Amniotic stem cell (primary cell): ENCODE results near the gene GAK.

ENCODE experiments used
- DNase-seq: peaks from one replicate; lab custom pipeline; 2025; lab: John Stamatoyannopoulos, UW

Gene GAK

DNA sequence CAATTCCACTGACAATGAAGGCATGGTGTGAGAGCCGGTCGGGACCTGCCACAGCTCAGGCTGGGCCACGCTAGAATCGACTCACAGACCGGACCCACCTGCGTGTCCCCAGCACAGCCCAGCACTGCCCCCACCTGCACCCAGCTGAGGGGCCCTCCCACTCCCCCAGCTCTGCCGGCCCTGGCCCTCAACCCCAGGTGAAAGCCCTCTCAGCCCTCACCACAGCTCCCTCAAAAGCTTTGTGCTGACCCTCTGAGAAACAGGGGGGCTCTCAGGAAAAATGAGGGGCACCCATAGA lies 25.1 kb downstream of the GAK start:
- no peak for DNase-seq

DNA sequence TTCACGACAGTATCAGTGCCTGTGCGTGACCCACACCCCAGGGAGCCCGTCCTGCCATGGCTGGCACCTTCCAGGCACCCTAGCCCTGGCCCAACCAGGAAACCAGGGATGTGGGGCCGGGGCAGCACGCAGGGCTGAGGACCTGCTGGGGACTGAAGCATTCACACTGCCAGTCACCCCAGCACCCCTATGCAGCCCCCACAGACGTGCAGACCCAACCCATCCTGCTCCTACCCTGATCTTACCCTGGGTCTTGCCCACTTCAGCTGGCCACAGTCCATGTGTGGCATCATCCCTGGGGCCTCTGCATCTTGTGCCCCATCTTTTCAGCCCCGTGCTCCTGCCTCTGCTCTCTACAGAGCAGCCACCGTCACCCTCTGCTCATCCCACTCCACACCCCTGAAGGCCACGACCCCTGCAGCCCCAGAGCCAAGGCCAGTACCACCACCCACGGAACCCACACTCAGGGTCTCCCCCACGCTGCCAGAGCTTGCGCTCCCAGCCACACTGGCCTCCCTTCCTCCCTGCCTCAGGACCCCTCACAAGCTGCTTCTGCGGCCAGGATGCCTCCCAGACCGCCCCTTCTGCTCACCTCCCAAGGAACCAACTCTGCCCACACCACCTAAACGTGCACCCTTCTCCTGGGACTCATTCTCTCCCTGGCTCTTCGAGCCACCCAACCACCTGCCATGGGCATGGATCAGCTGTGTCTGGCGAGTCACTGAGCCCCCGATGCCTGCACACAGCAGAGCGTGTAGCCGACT lies 25.6 kb downstream of the GAK start:
- DNase-seq, result no peak

DNA sequence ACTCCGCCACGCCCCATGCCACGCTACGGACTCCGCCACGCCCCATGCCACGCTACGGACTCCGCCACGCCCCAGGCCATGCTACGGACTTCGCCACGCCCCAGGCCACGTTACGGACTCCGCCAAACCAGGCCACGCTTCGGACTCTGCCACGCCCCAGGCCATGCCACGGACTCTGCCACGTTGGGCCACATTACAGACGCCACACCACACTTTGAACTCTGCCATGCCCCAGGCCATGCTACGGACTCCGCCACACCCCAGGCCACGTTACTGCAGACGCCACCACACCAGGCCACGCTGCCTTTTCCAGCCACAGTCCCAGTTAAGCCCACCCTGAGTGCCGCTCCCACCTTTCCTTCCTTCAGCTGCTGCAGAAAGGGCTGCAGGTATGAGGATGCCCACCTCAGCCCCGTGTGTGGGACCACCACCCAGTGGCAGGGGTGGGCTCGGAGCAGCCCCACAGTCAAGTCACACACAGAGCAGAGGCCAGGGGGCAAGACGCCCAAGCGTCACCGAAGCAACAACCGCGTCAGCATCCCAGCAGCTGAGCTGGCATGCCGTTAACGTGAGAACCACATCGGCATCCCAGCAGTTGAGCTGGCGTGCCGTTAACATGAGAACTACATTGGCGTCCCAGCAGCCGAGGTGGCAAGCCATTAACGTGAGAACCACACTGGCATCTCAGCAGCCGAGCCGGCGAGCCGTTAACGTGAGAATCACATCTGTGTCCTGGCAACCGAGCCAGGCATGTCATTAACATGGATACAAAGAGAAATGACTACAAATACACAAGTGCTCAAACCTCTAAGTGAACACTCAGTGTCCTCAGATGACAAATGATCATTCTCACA lies 26.4 kb downstream of the GAK start:
- no peak for DNase-seq

DNA sequence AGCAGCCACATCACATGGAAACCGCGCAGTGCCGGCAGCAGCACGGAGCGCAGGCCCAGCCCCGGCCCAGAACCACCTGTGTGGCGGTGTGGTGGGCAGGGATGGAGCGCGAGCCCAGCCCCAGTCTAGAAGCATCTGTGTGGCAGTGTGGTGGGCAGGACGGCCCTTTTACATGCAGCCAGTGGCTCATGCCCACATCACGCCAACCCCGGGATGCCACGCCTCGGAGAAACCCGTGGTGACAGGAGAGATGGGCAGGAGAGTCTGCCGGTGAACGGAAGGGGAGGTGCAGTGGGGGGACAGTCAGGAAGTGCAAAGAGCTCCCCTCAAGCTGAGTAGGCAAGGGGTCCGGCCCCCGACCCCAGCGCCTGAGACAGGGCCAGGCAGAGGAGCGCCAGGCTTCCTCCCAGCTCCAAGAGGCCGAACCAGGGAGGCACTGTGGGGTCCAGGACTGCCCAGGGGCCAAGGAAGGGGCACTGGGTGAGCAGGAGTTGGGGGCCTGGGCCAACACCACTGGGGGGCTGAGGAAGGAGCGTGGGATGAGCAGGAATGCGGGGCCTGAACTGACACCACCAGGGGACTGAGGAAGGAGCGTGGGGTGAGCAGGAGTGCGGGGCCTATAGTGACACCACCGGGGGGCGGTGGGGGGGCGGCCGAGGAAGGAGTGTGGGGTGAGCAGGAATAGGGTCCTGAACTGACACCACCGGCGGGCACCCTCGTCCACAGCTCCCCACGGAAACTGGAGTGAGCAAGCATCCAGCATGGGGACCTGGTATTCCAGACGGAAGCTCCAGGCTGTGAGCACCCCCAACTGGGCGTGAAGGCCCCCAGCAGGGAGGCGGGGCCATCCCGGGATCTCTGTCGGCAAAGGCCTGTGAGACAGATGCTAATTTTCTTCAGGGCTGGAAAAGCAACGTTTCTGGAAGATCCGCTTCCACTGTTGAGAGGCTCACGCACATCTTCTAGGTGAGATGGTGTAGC lies 28.8 kb downstream of the GAK start:
- no peak for DNase-seq

DNA sequence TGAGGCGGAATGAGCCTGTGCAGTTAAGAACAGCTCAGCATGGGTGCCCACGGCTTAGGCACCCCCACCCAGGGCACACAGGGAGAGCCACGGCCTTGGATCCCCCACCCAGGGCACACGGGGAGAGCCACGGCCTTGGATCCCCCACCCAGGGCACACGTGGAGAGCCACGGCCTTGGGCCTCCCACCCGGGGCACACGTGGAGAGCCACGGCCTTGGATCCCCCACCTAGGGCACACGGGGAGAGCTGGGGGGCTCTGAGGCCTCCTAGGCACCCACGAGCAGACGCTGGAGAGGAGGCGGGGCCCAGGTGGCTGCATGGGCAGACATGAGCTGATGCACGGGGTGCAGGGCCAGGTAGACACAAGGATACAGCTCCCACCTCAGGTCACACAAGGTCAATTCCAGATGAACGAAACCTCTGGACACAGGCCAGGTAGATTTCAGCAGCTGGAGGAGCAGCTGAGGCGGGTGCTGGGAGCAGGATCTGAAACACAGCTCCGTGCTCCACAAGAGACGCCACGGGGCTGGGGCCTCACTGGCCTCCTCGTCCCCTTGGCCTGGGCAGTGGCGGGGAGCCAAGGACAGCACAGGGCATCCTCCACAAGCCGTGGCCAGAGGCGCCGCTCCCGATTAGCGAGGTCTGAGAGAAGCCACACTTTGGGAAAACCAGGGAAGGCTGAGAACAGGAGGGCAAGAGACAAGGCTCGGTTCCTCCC lies 30.8 kb downstream of the GAK start:
- no peak for DNase-seq

DNA sequence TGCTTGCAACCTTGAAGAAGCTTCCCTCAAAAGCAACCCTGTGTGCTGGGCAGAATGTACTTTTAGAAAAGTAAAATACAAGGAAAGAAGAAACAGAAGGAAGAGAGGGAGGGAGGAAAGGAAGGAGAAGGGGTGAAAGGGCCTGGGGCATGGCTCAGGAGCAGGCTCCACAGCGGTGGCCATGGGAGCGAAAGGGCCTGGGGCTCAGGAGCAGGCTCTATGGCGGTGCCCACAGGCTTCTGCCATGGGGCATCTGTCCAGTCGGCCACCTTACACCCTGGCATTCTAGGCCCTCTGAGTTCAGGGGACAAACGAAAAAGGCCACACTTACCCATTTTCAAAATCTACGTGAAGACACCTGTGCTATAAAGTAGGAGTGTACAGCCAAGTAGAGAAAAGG lies 31.4 kb downstream of the GAK start:
- DNase-seq, result no peak

DNA sequence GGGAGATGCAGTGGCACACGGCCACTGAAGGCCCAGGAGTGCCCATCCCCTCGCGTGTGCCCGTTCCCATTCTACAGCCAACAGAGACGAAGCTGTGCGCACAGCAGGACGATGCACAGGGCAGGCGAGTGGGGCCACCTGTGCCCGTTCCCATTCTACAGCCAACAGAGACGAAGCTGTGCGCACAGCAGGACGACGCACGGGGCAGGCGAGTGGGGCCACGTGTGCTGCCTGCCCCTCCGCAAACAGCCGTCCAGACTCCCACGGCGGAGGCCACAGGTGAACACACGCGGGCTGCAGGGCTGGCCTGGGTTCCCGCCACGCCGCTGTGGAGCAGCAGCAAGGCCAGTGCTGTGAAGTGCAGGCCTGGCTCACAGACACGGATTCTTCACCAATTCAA lies 32.0 kb downstream of the GAK start:
- DNase-seq, result no peak

DNA sequence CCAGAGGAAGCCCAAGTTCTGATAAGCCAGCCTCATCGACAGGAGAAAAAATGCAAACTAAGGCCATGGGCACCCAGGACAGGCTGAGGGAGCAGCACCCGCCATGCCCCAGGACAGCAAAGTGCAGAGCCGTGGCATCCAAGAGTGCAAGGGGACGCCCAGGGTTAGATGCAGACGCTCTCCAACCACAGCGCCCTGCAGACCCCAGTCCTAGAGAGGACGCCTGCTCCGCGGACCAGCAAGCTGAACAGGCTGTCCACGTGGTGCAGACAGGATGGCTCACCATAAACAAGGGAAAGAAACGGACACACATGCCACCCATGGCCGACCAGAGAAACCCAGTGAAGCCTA lies 32.6 kb downstream of the GAK start:
- DNase-seq, result no peak

DNA sequence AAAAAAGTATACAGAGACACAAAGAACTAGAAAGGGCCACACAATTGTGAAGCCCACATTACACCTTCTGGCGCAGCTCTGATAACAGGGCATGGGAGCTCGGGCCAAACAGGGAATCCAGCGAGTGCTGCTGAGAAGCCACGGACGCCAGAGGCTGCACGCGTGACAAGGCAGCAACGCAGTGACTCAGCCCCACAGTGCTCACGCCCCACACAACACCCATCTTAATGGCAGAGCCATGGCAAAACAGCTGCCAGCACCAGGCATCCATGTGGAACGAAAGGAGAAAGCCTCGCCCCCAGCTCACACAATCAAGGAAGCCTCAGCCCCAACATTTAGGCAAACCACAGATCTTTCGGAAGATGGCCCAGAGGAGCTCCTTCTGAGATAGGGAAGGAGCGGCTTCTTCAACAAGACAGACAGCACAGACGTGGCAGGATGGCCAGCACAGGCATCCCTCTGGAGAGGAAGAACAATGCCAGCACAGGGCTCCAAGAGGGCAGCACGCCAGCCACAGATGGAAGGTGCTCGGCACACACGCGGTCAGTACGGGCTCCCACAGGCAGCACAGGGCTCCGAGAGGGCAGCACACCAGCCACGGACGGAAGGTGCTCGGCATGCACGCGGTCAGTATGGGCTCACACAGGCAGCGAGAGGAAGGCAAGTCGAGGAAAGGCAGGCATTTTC lies 33.1 kb downstream of the GAK start:
- no peak for DNase-seq

DNA sequence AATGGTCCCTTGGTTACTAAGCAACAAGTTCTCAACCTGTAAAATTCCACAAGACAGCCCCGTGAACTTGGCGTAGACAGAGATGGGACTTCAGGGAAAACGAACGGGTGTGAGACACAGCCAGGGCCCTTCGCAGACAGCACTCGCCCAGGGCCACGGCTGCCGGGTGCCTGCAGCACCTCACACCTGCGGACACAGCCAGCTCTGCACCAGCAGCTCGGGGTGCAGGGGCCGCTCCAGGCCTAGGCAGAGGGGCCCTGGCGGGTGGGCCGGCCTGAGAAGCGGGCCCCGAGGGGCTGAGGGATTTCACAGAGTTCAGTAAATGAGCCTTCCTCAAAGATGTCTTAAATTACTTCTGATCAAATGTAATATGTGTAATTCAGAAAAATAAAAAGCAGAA lies 34.0 kb downstream of the GAK start:
- DNase-seq, result no peak

DNA sequence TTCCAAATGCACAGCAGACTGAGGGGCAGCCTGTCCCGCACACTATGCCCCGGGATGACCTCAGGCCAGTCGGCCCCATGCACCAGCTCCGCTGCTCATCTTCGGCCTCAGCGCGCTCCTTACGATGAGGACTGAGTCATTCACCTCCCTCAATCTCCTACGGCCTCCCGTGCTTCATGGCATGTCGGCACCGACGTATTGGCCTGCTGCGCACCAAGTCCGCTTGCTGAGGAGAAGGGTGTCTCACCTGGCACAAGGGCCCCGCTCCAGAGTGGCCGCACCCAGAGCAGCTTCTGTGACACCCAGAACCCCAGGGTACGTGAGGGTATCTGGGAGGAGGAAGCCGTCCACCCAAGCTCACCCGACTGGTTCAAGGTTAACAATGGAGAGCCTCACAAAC lies 35.5 kb downstream of the GAK start:
- no peak for DNase-seq

DNA sequence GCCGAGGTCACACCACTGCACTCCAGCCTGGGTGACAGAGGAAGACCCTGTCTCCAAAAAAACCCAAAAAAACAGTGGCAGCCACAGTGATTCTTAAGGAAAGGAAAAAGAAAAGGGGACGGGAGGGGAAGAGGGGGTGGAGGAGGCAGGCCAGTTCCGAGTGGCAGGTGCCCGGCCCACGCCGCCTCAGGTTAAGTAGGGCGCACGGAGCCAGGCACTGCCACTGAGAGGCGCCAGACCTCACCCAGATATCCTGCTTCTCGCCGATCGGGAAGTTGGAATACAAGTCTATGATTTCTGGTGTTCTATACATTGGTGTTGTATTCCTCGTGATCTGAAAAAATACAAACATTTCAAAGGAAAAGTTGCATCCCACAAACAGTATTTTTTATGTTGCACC lies 35.9 kb downstream of the GAK start:
- no peak for DNase-seq

DNA sequence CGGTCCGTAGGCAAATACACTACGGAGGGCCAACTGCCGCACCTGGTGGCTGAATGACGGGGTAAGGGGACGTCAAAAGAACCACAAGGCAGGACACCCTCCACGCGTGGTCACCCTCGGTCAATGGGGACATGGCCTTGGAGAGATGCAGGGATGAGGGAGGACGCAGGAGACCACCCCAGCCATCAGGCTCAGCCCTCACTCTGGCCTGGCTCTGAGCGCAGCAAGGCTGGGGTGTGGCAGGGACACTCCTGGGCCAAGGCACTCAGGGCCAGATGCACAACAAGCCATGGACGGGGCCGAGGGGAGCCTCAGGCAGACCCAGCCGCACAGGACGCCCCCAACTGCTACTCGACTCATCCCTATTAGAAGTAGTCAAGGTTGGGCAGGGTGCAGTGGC lies 36.5 kb downstream of the GAK start:
- no peak for DNase-seq

DNA sequence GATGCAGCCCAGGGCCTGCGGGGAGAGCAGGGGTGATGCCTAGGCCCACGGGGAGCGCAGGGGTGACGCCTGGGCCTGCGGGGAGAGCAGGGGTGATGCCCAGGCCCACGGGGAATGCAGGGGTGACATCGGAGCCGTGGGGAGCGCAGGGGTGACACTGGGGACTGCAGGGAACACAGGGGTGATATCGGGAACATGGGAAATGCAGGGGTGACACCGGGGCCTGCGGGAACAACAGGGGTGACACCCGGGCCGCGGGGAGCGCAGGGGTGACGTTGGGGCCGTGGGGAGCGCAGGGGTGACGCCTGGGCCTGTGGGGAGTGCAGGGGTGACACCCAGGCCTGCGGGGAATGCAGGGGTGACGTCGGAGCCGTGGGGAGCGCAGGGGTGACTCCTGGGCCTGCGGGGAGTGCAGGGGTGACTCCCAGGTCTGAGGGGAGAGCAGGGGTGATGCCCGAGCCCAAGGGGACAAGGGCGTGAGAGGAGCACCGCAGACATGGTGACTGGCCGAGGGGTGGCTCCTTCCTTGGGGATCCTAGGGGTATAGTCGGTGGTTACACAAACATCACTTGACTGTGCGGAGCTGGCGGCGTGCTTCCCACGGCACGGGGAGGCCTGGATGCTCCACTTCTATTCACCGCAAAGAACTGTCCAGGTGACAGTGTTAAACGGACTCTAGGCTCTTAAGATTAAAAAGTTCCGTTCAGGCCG lies 38.0 kb downstream of the GAK start:
- DNase-seq, result no peak

DNA sequence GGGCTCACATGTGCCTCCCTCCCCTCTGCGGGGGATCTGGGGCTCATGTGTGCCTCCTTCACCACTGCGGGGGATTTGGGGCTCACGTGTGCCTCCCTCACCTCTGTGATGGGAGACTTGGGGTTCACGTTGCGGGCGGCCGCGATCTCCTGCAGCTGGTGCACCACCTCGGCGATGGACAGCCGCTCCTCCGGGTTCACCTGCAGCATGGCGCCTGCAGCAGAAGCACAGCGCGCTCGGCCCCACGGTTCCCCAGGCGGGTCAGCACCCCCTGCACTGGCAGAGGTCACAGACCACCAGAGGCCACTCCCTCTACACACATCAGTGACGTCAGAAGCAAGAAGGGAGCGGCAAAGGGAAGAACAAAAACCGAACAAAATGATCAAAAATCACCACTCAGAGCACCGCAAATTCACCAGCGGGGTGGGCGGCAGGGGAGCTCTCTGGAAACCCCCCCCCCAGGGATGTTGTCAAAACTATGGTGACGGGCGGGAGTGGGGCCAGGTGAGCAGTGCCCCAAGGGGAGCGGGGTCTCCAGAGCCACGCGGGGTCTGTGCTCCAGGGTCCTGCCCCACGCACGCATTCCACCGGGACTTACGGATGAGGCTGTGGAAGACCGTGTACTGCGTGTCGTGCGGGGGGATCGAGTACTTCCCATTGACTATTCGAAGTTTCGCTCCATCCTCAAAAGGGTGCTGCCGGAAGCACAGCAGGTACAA lies 38.7 kb downstream of the GAK start:
- no peak for DNase-seq

DNA sequence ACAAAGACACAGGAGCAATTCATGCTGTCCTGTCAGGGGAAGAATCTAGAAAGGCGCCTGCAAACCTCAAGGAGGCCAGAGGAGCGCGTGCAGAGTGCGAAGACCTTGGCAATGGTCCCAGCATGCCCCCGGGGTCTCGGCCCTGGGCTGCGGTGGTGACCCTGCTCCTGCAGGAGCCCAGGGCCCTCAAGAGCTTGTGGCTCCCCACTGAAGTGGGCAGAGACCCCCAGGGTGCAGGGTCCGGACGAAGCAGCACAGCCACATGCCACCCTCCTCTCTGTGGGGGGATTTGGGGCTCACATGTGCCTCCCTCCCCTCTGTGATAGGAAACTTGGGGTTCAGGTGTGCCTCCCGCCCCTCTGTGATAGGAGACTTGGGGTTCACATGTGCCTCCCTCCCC lies 39.3 kb downstream of the GAK start:
- no peak for DNase-seq

DNA sequence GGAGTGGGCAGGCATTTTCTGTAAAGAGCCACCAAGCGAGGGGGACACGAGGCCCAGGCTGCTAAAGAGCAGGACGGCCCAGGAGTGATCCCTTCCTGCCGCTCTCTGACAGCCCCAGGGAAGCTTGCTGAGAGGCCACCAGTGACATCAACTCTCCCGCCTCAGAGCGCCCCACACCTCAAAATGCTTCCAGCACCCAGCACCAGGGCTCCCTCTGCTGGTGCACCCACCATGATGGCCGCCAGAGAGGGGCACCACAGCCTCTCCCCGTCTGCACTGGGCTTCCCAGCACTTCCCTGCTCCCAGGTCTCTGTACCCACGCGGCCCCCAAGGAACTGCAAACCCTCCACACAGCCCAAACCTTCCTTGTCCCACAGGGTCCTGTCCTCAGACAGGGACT lies 40.4 kb downstream of the GAK start:
- no peak for DNase-seq

DNA sequence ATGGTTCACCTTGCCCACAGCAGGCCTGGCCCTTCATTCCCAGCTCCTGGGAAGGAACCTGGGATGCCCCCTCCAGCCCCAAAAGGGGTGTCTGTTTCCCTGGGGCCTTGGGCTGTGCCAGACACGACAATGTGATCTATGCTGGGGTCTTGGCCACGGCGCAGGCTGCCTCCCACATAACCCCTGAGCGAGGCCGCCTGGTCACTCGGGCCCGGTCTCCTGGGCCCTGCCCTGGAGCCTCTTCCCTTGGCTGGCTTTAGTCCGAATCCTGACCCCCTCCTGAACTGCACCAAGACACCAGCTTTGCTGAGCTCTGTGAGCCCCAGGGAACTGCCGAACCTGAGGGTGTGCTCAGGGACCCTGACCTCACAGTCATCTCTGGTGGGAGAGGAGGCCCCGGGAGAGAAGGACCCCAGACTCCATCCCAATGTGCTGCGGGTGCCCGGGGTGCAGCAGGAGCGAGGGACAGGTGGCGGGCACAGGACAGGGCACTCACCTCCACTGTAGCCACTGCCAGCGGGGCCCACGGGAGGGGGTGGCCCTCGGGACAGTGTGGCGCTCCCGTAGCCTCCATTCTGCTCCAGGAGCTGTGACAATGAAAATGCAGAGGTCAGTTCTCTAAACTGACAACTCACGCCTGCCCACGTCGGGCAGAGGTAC lies 42.0 kb downstream of the GAK start:
- no peak for DNase-seq

DNA sequence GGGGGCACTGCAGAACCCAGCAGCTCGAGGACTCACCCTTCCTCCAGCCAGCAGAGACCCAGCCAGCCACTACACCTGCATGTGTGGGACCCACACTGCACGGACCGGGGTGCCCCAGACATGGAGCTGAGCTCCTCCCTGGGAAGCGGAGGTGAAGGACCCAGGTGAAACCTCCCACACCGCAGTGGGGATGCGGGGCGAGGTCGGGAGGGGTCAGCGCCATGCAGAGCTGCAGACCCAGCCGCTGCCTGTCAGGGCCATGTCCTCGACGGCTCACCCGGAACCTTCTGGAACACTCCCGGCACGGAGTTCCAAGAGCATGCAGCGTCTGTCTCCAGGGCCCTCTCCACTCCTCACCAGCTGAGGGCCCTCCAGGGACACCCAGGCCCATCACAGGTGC lies 42.6 kb downstream of the GAK start:
- no peak for DNase-seq

DNA sequence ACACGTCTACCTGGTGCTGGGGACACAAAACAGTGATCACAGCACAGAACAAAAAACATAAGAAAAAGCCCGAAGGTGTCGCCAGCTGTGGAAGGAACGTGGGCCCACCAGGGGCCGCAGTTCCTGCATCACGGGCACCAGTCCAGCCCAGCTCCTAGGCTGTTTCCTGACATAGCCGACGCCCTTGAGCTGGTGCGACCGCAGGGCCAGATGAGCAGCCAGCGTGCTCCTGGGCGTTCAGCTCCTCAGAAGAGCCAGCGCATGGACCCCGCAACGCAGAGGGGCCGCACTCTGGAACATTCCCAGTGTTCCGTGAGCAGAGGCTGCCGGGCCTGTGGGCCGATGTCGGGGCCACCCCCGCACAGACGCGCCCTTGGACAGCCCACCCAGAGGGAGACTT lies 44.1 kb downstream of the GAK start:
- no peak for DNase-seq
